ENCODE data around the gene SH3BGRL2.
"Not testable (repeated sequence)": the region's sequence is repeated elsewhere in the genome, so short reads cannot be mapped to it uniquely, and the experiment has no call there.

SH3BGRL2 gene

GRCh38 chr6:79745282-79745681 is 114.2 kb downstream of the SH3BGRL2 start:
- DNase-seq (ENCODE audit: low spot score): not testable (repeated sequence)

- not testable (repeated sequence) for DNase-seq (ENCODE audit: low spot score)
Measured at GRCh38 chr6:79746325-79746724, 115.2 kb downstream of the SH3BGRL2 start.

GRCh38 chr6:79750806-79751205 is 119.7 kb downstream of the SH3BGRL2 start:
- DNase-seq (ENCODE audit: low spot score): no peak
